Osteoblast (primary cell): ENCODE data around the gene SCN4B. TPM values are rescaled to one million over a fixed set of nuclear protein-coding genes. Genes with fewer than 3 reads are reported as not detected.

ENCODE experiments used
- DNase-seq: peaks from one replicate; pipeline ENCODE4 v3.0.0; 2011; ENCODE audit warnings: low spot score, mixed read lengths; ENCODE audit not compliant: insufficient read length; ENCODE audit errors: missing footprints
- H2AFZ ChIP-seq: 2 replicates; pipeline ENCODE4 v1.6.0; 2011; ENCODE audit warnings: mild to moderate bottlenecking, low read length
- H3K27ac ChIP-seq: 2 replicates; pipeline ENCODE4 v1.5.1; 2011; ENCODE audit warnings: mild to moderate bottlenecking, low read depth, low read length, moderate library complexity
- H3K27me3 ChIP-seq: 2 replicates; pipeline ENCODE4 v1.6.0; 2012; ENCODE audit warnings: mild to moderate bottlenecking, control low read depth, inconsistent platforms, low read length, moderate library complexity; ENCODE audit not compliant: insufficient read depth
- H3K36me3 ChIP-seq: 2 replicates; pipeline ENCODE4 v1.5.1; 2011; ENCODE audit warnings: mild to moderate bottlenecking, low read length, control low read depth, moderate library complexity; ENCODE audit not compliant: insufficient read depth
- H3K4me1 ChIP-seq: 2 replicates; pipeline ENCODE4 v1.5.1; 2011; ENCODE audit warnings: mild to moderate bottlenecking, low read length, control low read depth, moderate library complexity; ENCODE audit not compliant: insufficient read depth
- H3K4me2 ChIP-seq: 2 replicates; pipeline ENCODE4 v1.6.0; 2011; ENCODE audit warnings: mild to moderate bottlenecking, low read length; ENCODE audit not compliant: insufficient read depth
- H3K4me3 ChIP-seq: fragments of 200-600 bp; sonication (generic); 3 replicates; pipeline ENCODE4 v1.5.1; 2012; ENCODE audit warnings: mild to moderate bottlenecking, low read length, inconsistent platforms; ENCODE audit not compliant: insufficient read depth
- H3K79me2 ChIP-seq: 2 replicates; pipeline ENCODE4 v1.6.0; 2012; ENCODE audit warnings: mild to moderate bottlenecking, low read length, control low read depth, inconsistent platforms; ENCODE audit not compliant: insufficient read depth
- H3K9me3 ChIP-seq: 2 replicates; pipeline ENCODE4 v1.5.1; 2011; ENCODE audit warnings: low read depth, low read length, control low read depth
- H4K20me1 ChIP-seq: 2 replicates; pipeline ENCODE4 v1.6.0; 2012; ENCODE audit warnings: mild to moderate bottlenecking, low read length, control low read depth; ENCODE audit not compliant: insufficient read depth
- total RNA-seq: library from RNA; depleted of rRNA; stranded (reverse); fragments of >200 nt; gene quantifications from 2 replicates; pipeline ENCODE4 v1.2.3, GENCODE V29; 2012
- TF ChIP-seq, protein P1 (sequence below): IDR thresholded peaks from 2 replicates; pipeline ENCODE4 v1.5.1; 2011; ENCODE audit warnings: mild to moderate bottlenecking, low read depth, low read length, moderate library complexity; ENCODE audit errors: extremely low read depth

Gene SCN4B
- total RNA-seq, 1 donor = 0.36 TPM

GRCh38 chr11:118152020-118152551, 537 bp downstream of the SCN4B start:
- no peak overlapping the region for H3K4me2 ChIP-seq
- H4K20me1 ChIP-seq = no peaks in the 10 kb centered on the region
- no peaks in the 10 kb centered on the region for H3K36me3 ChIP-seq
- no peaks in the 10 kb centered on the region for H3K9me3 ChIP-seq
- H3K27me3 ChIP-seq = peaks cover 86% of the 10 kb centered on the region
- TF ChIP-seq, protein P1, sequence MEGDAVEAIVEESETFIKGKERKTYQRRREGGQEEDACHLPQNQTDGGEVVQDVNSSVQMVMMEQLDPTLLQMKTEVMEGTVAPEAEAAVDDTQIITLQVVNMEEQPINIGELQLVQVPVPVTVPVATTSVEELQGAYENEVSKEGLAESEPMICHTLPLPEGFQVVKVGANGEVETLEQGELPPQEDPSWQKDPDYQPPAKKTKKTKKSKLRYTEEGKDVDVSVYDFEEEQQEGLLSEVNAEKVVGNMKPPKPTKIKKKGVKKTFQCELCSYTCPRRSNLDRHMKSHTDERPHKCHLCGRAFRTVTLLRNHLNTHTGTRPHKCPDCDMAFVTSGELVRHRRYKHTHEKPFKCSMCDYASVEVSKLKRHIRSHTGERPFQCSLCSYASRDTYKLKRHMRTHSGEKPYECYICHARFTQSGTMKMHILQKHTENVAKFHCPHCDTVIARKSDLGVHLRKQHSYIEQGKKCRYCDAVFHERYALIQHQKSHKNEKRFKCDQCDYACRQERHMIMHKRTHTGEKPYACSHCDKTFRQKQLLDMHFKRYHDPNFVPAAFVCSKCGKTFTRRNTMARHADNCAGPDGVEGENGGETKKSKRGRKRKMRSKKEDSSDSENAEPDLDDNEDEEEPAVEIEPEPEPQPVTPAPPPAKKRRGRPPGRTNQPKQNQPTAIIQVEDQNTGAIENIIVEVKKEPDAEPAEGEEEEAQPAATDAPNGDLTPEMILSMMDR = no peak
- H3K79me2 ChIP-seq = no peaks in the 10 kb centered on the region
- H3K4me1 ChIP-seq = no peaks in the 10 kb centered on the region
- no peak overlapping the region for H3K4me3 ChIP-seq
- no peak overlapping the region for H3K27ac ChIP-seq
- H2AFZ ChIP-seq = no peak overlapping the region
- DNase-seq = peak; percentile 80

GRCh38 chr11:118151431-118151830, 1.2 kb downstream of the SCN4B start:
- TF ChIP-seq, protein P1 = no peak
- Histone ChIP-seq H2AFZ (no peak overlapping the region), H3K27ac (no peak overlapping the region), H3K9me3 (no peaks in the 10 kb centered on the region), H4K20me1 (no peaks in the 10 kb centered on the region), H3K4me1 (no peaks in the 10 kb centered on the region), H3K4me3 (no peak overlapping the region), H3K4me2 (no peak overlapping the region), H3K36me3 (no peaks in the 10 kb centered on the region), H3K27me3 (peaks cover 86% of the 10 kb centered on the region), H3K79me2 (no peaks in the 10 kb centered on the region)
- peak; percentile 69 for DNase-seq

DNA sequence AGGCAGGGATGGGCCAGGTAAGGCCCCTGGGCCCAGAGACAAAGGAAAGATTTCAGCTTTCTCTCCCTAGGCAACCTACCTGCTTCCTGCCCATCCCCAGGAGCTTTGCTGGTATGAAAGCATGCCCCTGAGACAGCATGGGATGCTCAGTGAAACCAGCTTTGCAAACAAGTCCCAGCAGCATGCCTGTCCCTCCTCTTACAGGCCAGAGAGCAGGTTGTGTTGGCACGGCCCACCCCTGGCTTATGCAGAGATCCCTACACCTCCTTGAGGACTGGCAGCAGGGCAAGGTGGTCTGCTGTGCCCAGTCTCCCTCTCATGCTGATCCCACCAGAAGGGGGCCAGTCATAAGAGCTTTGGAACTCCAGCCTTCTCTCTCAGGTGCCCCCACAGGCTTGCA, 3.1 kb downstream of the SCN4B start:
- H3K27me3 ChIP-seq = peaks cover 75% of the 10 kb centered on the region
- peak; percentile 87 for DNase-seq
- H4K20me1 ChIP-seq = no peaks in the 10 kb centered on the region
- H3K4me2 ChIP-seq = no peak overlapping the region
- no peak overlapping the region for H2AFZ ChIP-seq
- TF ChIP-seq, protein P1 = no peak
- H3K4me1 ChIP-seq = no peaks in the 10 kb centered on the region
- no peaks in the 10 kb centered on the region for H3K9me3 ChIP-seq
- no peaks in the 10 kb centered on the region for H3K36me3 ChIP-seq
- H3K79me2 ChIP-seq = no peaks in the 10 kb centered on the region
- no peak overlapping the region for H3K27ac ChIP-seq
- H3K4me3 ChIP-seq = no peak overlapping the region

DNA sequence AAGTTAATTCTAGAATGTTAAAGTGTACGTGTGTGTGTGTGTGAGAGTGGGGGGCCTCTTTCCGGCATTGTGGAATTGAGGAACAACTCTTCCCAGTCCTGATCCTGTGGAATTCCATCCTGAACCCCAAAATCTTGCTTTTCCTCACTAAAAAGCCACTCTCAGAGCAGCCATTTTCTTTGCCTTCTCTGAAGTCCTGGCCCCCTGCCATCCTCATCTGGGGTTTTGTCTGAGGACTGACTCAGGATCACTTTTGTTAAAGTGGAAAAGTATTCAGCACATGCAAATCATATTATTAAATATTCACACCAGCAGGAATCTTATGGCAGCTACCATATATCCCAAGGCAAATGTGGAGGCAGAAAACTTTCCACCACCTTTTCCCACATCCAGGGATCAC, 3.8 kb downstream of the SCN4B start:
- DNase-seq = peak; percentile 81
- H3K27ac ChIP-seq = no peak overlapping the region
- no peak overlapping the region for H3K4me3 ChIP-seq
- H3K9me3 ChIP-seq = no peaks in the 10 kb centered on the region
- no peaks in the 10 kb centered on the region for H3K4me1 ChIP-seq
- no peak overlapping the region for H2AFZ ChIP-seq
- H3K79me2 ChIP-seq = no peaks in the 10 kb centered on the region
- no peak overlapping the region for H3K4me2 ChIP-seq
- TF ChIP-seq, protein P1 = no peak
- no peaks in the 10 kb centered on the region for H3K36me3 ChIP-seq
- H4K20me1 ChIP-seq = no peaks in the 10 kb centered on the region
- H3K27me3 ChIP-seq = peaks cover 69% of the 10 kb centered on the region
